SK-N-SH treated with all-trans-retinoic acid at 6 μM for 48 hours (cell line): ENCODE results near the gene GPATCH2L.

Experiments used
- CSDC2 ChIP-seq: fragments of 250-450 bp; sonication (Bioruptor Pico); IDR thresholded peaks from 2 replicates; pipeline ENCODE4 v1.5.0; 2020; ENCODE audit warnings: mild to moderate bottlenecking, moderate library complexity
- ESRRG ChIP-seq: fragments of 250-450 bp; sonication (Bioruptor Pico); IDR thresholded peaks from 2 replicates; pipeline ENCODE4 v1.6.1; 2021; ENCODE audit warnings: mild to moderate bottlenecking
- GLIS3 ChIP-seq: fragments of 250-450 bp; sonication (Bioruptor Pico); IDR thresholded peaks from 2 replicates; pipeline ENCODE4 v1.5.0; 2020; ENCODE audit warnings: mild to moderate bottlenecking, moderate library complexity
- PPARA ChIP-seq: fragments of 250-450 bp; sonication (Bioruptor Pico); IDR thresholded peaks from 2 replicates; pipeline ENCODE4 v1.5.0; 2020; ENCODE audit warnings: mild to moderate bottlenecking, borderline replicate concordance
- RARB ChIP-seq: fragments of 250-450 bp; sonication (Bioruptor Pico); IDR thresholded peaks from 2 replicates; pipeline ENCODE4 v1.8.0; 2021; ENCODE audit warnings: mild to moderate bottlenecking, moderate library complexity
- TCF4 ChIP-seq: fragments of 250-450 bp; sonication (Bioruptor Pico); IDR thresholded peaks from 2 replicates; pipeline ENCODE4 v1.8.0; 2021; ENCODE audit warnings: mild to moderate bottlenecking, moderate library complexity, borderline replicate concordance
- ZFP3 ChIP-seq: fragments of 250-450 bp; sonication (Bioruptor Pico); IDR thresholded peaks from 2 replicates; pipeline ENCODE4 v1.5.0; 2020; ENCODE audit warnings: mild to moderate bottlenecking, moderate library complexity
- ZNF8 ChIP-seq: fragments of 450-650 bp; formaldehyde crosslinking; IDR thresholded peaks from 2 replicates; pipeline ENCODE4 v1.5.0; 2020; ENCODE audit warnings: mild to moderate bottlenecking, moderate library complexity
- TF ChIP-seq, protein P1 (sequence below): fragments of 250-450 bp; sonication (Bioruptor Pico); IDR thresholded peaks from 2 replicates; pipeline ENCODE4 v1.8.0; 2020; ENCODE audit warnings: mild to moderate bottlenecking, moderate library complexity, borderline replicate concordance
- TF ChIP-seq, protein P2 (sequence below): fragments of 250-450 bp; sonication (Bioruptor Pico); IDR thresholded peaks from 2 replicates; pipeline ENCODE4 v1.5.1; 2020; ENCODE audit warnings: low read depth, mild to moderate bottlenecking, moderate library complexity
- TF ChIP-seq, protein P3 (sequence below): fragments of 250-450 bp; sonication (Bioruptor Pico); IDR thresholded peaks from 2 replicates; pipeline ENCODE4 v1.5.1; 2021; ENCODE audit warnings: mild to moderate bottlenecking, moderate library complexity

DNA sequence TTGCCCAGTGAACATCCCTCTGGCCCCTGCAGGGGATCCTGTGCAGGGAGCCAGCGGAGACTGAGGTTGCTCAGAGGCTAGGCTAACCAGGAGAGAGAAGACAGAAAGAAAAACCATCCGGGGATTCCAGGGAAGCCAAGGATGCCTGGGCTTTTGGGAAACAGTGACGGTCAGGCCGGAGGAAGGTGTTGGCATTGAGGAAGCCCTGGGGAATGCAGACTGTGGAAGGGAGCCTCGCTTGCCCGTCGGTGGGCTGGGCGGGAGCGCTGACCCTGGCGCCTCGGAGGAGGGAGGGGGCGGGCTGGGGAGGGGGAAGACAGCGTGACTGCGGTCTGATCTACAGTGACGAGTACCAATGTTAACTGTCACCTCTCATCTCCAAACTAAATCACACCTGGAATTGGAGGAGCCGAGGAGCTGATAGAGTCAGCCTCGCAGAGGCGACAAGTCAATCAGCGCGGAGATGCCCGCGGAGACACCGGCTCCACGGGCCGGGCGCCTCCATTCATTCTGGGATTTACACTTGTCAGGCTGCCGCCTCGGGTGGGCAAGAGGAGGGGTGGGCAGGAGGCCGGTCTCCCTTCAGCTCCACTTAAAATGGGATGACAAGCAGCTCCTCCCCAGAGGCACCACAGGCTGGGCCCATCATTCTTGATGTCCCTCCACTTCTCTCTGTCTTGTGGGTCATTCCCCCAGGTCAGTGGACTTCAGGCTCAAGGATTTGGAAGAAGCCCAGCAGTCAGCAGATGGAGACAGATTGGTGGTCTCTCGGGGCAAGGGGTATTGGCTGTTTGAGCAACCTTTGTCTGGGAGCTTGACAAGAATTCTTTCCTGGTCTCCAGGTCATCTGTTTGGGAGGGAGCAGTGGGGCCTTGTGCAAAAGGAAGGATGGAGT, 20.4 kb upstream of the GPATCH2L start:
- no peak for TF ChIP-seq CSDC2 (CRISPR knock-in tag)
- TF ChIP-seq, protein P1, sequence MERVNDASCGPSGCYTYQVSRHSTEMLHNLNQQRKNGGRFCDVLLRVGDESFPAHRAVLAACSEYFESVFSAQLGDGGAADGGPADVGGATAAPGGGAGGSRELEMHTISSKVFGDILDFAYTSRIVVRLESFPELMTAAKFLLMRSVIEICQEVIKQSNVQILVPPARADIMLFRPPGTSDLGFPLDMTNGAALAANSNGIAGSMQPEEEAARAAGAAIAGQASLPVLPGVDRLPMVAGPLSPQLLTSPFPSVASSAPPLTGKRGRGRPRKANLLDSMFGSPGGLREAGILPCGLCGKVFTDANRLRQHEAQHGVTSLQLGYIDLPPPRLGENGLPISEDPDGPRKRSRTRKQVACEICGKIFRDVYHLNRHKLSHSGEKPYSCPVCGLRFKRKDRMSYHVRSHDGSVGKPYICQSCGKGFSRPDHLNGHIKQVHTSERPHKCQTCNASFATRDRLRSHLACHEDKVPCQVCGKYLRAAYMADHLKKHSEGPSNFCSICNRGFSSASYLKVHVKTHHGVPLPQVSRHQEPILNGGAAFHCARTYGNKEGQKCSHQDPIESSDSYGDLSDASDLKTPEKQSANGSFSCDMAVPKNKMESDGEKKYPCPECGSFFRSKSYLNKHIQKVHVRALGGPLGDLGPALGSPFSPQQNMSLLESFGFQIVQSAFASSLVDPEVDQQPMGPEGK (CRISPR knock-in tag): no peak
- no peak for TF ChIP-seq ZNF8 (CRISPR knock-in tag)
- TF ChIP-seq GLIS3 (CRISPR knock-in tag): no peak
- TF ChIP-seq TCF4: no peak
- no peak for TF ChIP-seq RARB (CRISPR knock-in tag)
- TF ChIP-seq ZFP3 (CRISPR knock-in tag): no peak
- no peak for TF ChIP-seq ESRRG (CRISPR knock-in tag)
- TF ChIP-seq, protein P2, sequence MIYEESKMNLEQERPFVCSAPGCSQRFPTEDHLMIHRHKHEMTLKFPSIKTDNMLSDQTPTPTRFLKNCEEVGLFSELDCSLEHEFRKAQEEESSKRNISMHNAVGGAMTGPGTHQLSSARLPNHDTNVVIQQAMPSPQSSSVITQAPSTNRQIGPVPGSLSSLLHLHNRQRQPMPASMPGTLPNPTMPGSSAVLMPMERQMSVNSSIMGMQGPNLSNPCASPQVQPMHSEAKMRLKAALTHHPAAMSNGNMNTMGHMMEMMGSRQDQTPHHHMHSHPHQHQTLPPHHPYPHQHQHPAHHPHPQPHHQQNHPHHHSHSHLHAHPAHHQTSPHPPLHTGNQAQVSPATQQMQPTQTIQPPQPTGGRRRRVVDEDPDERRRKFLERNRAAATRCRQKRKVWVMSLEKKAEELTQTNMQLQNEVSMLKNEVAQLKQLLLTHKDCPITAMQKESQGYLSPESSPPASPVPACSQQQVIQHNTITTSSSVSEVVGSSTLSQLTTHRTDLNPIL: no peak
- TF ChIP-seq, protein P3, sequence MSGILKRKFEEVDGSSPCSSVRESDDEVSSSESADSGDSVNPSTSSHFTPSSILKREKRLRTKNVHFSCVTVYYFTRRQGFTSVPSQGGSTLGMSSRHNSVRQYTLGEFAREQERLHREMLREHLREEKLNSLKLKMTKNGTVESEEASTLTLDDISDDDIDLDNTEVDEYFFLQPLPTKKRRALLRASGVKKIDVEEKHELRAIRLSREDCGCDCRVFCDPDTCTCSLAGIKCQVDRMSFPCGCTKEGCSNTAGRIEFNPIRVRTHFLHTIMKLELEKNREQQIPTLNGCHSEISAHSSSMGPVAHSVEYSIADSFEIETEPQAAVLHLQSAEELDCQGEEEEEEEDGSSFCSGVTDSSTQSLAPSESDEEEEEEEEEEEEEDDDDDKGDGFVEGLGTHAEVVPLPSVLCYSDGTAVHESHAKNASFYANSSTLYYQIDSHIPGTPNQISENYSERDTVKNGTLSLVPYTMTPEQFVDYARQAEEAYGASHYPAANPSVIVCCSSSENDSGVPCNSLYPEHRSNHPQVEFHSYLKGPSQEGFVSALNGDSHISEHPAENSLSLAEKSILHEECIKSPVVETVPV (CRISPR knock-in tag): no peak
- TF ChIP-seq PPARA: no peak
